Activated T-helper 1 cell treated with anti-CD3 and anti-CD28 coated beads, Interleukin-2, amount 50 U/mL, for 16 hours (primary cell): Measurements from ENCODE around the gene PDZD7.
"Not testable (repeated sequence)": the region's sequence is repeated elsewhere in the genome, so short reads cannot be mapped to it uniquely, and the experiment has no call there.

Experiments
- DNase-seq, 2 donors: peaks; one replicate each; pipeline ENCODE4 v3.0.0-alpha.2; 2020; ENCODE audit warnings: low read depth in 1 of 2, low spot score in 1 of 2

PDZD7 gene

GRCh38 chr10:101041252-101041761, 10.4 kb upstream of the PDZD7 start:
- DNase-seq: peak in 1 of 2 donors; percentile 55

DNA sequence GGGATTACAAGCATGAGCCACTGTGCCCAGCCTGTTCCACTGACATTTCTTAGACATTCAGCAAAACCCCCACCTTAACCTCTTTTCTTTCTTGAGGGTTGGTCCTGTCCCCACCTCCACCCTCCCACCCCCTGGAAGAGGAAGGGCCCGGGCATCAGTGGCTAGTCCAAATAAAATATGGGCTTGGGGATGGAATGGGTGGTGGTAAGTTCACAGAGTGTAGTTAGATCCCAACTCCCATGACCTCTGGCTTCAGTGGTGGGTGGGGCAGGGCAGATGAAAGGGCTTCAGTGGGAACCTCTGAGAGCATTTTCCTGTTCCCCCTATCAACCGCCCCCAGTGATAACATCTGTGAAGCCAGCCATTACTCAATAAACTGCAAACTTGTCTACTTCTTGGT, 9.9 kb upstream of the PDZD7 start:
- no peak for DNase-seq

GRCh38 chr10:101040061-101040460, 9.1 kb upstream of the PDZD7 start:
- no peak for DNase-seq

- no peak for DNase-seq
Measured at GRCh38 chr10:101038484-101038883, 7.6 kb upstream of the PDZD7 start.

- DNase-seq: no peak
Measured at GRCh38 chr10:101036726-101037125, 5.8 kb upstream of the PDZD7 start.

DNA sequence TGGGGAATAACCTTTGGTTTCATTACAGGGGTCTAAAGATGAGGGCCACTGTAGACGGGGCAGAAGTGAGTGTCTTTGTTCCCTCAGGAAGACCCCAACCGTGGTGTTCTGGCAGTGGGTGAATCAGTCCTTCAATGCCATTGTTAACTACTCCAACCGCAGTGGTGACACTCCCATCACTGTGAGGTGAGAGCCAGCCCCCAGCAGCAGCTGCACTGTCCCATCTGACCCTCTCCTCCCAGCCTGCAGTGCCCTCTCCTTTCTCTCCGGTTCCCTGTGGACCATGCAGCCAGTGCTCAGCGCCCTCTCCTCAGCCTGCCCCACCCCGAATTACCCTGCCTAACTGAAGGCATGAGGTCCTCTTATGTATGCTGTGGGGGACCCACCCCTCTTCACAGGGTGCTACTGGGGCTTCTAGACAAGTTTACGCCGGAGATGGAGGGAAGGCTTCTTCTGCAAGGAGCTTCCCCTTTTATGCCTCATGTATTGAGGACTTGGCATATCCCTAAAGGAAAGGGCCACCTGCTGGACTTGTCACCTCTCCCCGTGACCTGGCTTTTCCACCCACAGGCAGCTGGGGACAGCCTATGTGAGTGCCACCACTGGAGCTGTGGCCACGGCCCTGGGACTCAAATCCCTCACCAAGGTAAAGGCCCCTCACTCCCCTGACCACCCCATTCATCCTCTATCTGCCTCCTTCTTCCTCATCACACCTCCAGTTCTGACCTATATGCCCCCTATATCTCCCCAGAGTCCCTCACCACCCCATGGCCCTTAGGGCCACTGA, 5.2 kb upstream of the PDZD7 start:
- DNase-seq: no peak

DNA sequence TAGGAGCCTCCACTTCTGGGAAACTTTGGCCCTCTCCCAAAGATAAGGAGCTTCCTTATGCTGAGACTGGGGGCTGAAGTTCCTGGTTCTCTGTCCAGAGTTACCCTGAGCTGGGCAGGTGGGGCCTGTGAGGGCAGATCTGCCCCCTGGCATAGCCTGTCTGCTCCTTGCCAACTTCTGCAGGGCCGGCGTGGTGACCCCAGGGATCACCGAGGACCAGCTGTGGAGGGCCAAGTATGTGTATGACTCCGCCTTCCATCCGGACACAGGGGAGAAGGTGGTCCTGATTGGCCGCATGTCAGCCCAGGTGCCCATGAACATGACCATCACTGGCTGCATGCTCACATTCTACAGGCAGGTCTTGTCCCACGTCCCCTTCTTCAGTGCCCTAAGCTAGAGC, 4.4 kb upstream of the PDZD7 start:
- no peak for DNase-seq

DNA sequence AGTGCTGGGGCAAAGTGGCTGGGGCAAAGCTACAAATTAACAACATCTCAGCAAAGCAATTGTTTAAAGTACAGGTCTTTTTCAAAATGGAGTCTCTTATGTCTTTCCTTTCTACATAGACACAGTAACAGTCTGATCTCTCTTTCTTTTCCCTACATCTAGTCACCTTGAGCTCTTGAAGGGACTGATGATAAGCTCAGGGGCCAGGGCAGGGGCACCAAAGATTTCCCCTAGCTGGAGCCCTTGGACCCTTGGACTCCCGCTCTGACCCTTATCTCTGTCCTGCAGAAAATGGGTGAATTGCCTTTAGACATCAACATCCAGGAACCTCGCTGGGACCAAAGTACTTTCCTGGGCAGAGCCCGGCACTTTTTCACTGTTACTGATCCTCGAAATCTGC, 3.5 kb upstream of the PDZD7 start:
- DNase-seq: not testable (repeated sequence)

DNA sequence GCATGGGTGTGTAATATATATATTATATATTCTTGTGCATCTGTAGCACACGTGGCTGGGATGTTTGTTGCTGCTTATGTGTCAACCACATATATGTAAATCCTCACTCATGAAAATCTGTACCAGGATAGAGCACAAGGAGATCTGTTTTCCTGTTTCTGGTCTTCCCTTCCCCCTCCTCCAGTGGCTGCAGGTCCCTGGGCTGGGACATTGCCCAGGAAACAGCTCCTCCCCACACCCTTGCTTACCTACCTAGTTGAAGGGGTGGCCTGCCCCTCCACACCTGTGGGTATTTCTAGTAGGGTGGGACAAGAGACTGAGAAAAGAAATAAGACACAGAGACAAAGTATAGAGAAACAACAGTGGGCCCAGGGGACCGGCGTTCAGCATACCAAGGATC, 2.3 kb upstream of the PDZD7 start:
- no peak for DNase-seq

DNA sequence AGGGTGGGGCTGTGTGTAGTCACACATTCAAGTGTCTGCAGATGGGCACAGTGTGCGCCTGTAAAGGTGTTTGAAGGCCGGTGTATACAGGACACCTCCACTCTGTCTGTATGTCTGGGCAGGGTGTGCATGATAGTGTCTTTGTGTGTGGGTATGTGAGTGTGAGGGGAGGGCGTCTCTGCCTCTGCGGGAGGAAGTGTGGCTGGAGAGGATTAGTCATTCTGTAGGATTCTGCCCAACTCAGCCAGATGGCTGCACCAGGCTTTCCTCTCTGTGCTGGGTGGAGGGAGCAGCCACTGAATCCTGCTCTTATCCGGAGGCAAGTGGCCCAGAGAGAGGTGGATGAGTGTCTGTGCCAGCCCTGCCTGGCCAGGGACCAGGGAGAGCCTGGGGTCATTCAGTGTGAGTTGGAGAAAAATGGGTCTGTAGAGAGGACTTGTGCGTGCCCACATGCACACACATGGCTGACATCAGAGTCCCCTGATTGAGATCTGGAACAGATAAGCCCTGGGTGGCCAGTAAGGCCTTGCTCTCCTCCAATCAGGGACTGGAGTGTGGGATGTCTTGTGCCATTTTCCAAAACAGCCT, 1.8 kb upstream of the PDZD7 start:
- peak; percentile 16 to 30 for DNase-seq

DNA sequence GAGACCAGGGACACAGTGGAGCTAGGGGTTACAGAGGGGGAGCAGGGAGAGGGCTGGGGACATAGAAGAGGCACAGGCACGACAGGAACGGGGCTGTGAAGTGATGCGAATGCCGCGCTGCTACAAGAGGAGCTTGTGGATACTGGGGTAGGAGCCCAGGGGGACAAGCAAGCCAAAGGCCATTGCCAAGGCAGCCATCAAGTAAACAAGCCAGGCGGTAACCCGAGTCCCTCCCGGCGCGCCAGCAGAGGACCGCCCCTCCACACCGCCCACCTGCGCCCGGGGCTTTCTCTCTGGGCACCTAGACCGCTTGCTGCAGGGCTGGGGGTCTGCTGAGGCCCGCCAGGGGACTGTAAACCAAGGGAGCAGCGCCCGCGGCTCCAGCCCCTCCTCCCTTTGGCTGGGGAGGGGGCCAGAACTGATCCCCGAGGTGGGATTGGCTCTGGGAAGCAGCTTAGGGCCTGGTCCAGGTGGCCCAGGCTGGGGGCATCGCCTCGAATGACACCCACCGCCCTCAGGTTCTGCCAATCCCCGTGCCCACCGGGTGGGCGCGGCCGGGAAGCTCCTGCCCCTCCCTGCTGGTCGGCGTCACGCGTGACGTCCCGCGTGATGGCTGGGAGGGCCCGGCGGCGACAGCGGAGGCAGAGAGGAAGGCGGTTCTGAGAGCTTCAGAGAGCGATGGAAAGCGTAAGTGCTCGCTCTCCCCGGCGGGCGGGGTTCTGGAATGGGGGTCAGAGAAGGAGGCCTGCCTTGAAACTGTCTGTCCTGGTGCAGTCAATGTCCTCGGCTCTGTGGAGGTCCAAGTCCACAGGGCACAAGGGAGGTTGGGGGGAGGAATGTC, 1.1 kb upstream of the PDZD7 start:
- peak; percentile 52 to 69 for DNase-seq

DNA sequence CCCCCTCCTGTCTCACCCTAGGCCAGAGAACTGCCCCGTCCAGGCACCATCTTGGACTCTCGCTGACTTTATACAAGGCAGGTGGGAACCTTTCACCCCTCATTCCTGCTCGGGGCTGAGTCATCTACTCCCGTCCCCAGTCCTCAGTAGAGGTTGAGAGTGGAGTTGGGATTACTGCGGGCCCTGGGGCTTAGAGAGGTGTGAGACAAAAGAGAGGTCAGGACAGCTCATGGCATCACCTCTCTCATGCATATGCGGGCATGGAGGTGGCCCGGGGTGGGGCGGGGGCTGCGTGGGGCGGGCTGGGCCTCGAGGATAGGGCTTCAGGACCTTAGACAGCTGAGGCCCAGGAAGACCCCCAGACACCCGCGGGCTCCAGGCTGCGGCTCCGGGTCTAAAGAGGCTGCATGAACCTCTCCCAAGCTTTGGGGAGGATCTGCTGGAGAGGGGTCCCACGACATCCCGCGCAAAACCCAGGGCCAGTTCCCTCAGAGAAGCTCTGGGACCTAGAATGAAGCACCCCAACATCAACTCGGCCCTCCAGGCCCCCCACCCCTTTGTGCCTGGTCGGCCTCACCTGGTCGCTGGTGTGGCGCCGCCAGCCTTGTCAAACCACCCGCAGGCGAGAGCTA, 317 bp downstream of the PDZD7 start:
- no peak for DNase-seq

DNA sequence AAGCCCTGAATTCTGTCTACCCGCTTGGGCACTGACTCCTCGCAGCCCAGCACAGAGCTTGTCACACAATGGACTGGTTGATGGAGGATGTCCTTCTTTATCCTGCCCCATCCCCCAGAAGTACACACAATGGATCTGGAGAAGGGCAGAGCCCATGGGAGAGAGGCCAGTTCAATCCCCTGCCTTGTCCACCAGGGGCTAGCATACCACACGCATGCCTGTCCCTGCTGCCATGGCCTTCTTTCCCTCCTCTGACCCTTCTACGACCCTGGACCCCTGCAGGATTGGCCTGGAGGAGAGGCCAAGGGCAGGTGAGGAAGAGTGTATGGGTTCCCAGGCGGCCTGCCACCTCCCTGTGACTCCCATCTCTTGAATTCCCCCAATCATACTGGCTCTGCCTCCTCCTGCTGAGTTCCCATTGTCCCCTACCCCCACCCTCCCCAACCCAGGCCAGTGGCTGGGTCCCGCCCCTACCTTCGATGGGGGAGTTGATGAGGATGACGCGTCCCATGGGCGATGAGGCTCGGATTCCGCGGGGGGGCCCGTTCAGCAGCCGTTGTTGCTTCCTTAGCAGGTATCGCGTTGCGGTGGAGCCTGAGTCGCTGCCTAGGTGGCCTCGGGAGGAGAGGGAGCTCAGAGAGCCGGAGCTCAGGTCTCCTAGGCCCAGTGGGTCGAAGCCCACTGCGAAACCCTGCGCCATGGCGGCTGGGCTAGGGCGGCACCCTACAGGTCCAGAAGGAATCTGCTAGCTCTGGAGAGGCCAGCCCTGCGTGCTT, 1.2 kb downstream of the PDZD7 start:
- no peak for DNase-seq

- no peak for DNase-seq
Measured at GRCh38 chr10:101028446-101029337, 2.2 kb downstream of the PDZD7 start.

- DNase-seq: no peak
Measured at GRCh38 chr10:101027106-101027720, 3.7 kb downstream of the PDZD7 start.

GRCh38 chr10:101022967-101023705, 7.8 kb downstream of the PDZD7 start:
- DNase-seq: no peak

DNA sequence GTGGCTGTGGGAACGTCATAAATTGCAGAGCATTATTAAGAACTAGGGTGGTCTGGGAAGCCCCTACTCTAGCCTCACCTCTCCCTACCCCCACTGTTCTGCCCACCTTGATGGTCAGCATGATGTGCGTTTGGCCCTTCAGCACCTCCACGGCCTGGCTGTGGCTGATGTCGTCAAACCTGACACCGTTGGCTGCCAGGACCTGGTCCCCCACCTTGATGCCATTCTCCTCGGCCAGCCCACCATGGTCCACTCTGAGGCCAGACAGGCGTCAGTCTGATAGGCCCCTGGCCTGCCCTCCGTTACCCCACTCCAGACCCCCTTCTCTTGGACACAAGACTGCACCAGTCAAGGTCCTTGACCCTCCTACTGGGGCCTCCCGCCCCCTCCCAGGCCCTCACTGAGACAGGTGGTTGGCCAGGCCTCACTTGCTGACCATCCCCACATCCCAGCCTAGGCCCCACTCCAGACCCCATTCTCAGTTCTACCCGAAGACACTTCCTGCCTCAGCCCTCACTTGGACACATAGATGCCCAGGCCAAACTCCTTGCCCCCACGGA, 9.2 kb downstream of the PDZD7 start:
- no peak for DNase-seq

DNA sequence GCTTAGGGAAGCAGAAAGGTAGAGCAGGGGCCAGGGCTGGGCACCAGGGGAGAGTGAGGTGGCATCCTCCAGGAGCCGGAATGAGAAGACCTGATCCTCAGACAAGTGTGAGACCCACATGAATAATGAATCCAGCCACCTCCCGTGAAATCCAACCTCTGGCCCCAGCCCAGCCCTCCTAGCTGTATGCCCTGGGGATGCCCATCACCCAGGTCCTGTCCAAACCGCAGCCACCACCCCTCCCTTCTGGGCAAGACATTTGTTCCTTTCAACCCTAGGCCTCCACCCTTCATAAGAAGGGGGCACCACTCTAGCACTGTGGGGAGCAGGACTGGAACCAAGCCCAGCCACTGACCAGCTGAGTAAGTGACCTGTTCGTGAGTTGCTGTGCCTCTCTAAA, 9.7 kb downstream of the PDZD7 start:
- no peak for DNase-seq
